MM.1S (cell line): Measurements from ENCODE around the gene MACROD2.

Experiments
- CTCF ChIP-seq: fragments of 300-600 bp; sonication (generic); IDR thresholded peaks from 2 replicates; pipeline ENCODE4 v1.5.1; 2016; ENCODE audit warnings: antibody characterized with exemption, low read length, mixed read lengths
- EZH2 ChIP-seq: fragments of 300-600 bp; sonication (generic); optimal IDR thresholded peaks from 2 replicates; pipeline ENCODE3; 2017; ENCODE audit warnings: low read depth, mild to moderate bottlenecking, antibody characterized with exemption, low read length, mixed read lengths
- EZH2phosphoT487 ChIP-seq: fragments of 300-600 bp; sonication (generic); IDR thresholded peaks from 2 replicates; pipeline ENCODE4 v1.6.1; 2018; ENCODE audit warnings: antibody characterized with exemption, low read length

DNA sequence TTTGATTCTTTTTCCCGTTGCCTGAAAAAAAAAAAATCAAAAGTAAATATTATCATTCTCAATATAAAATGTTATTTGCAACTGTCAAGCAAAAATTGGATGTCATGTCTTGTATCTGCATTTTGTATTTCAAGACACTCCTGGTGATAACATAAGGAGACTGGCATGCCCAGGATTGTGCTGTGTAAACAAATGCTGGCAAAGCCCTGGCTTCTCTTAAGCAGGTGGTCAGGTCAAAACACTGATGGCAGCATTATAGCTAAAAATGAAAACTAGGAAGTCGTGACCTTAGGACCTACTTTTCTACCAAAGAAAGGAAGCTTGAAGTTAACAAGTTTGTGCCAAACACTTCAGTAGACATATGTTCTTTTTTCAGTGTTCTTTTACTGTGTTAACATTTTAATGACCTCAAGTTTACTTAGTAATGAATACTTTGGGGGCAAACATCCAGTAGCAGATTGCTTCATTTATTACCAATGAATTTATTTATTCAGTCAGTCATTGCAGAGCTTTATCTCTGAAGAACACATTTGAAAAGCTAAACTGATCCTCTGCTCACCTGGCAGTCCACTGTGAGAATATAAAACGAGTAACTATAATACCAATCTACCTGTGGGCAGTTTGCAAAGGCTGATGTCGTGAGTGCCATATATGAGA is 585.2 kb downstream of the MACROD2 start:
- TF ChIP-seq EZH2 (no peak), CTCF (no peak), EZH2phosphoT487 (no peak)
